Astrocyte (in vitro differentiated cells and primary cell): ENCODE results near the gene ADSS1. TPM values are rescaled to one million over a fixed set of nuclear protein-coding genes. Genes with fewer than 3 reads are reported as not detected.

ENCODE experiments used
- DNase-seq: peaks from one replicate; pipeline ENCODE4 v3.0.0-alpha.2; 2010; ENCODE audit warnings: low read depth
- FAIRE-seq: peaks from 2 replicates; lab custom pipeline; 2011; peaks lifted over from hg19 to GRCh38; lab: Jason Lieb, UNC
- H2AFZ ChIP-seq: 2 replicates; pipeline ENCODE4 v1.6.0; 2012; ENCODE audit warnings: low read depth, low read length, inconsistent platforms
- H3K27ac ChIP-seq: 2 replicates; pipeline ENCODE4 v1.5.1; 2011; ENCODE audit warnings: low read depth, low read length, inconsistent platforms
- H3K27me3 ChIP-seq: 2 replicates; pipeline ENCODE4 v1.6.0; 2011; ENCODE audit warnings: low read length, inconsistent platforms; ENCODE audit not compliant: insufficient read depth
- H3K36me3 ChIP-seq: 2 replicates; pipeline ENCODE4 v1.5.1; 2011; ENCODE audit warnings: low read length, inconsistent platforms; ENCODE audit not compliant: insufficient read depth
- H3K4me1 ChIP-seq: 2 replicates; pipeline ENCODE4 v1.5.1; 2011; ENCODE audit warnings: low read length, inconsistent platforms; ENCODE audit not compliant: insufficient read depth
- H3K4me2 ChIP-seq: 2 replicates; pipeline ENCODE4 v1.6.0; 2012; ENCODE audit warnings: low read length, inconsistent platforms
- H3K4me3 ChIP-seq: 2 replicates; pipeline ENCODE4 v1.5.1; 2011; ENCODE audit warnings: low read depth, mild to moderate bottlenecking, low read length, inconsistent platforms; ENCODE audit not compliant: insufficient read depth
- H3K79me2 ChIP-seq: 2 replicates; pipeline ENCODE4 v1.6.0; 2012; ENCODE audit warnings: mild to moderate bottlenecking, low read length, inconsistent platforms; ENCODE audit not compliant: insufficient read depth
- H3K9ac ChIP-seq: 2 replicates; pipeline ENCODE4 v1.6.0; 2012; ENCODE audit warnings: mild to moderate bottlenecking, low read length, inconsistent platforms
- H3K9me3 ChIP-seq: 2 replicates; pipeline ENCODE4 v1.5.1; 2012; ENCODE audit warnings: low read depth, mild to moderate bottlenecking, low read length, inconsistent platforms; ENCODE audit not compliant: insufficient read depth
- H4K20me1 ChIP-seq: 2 replicates; pipeline ENCODE4 v1.6.0; 2012; ENCODE audit warnings: low read length, inconsistent platforms; ENCODE audit not compliant: insufficient read depth
- H3K27ac Mint-ChIP-seq: one replicate; pipeline ENCODE4 v1.8.0; 2021; ENCODE audit warnings: mild to moderate bottlenecking, mixed read lengths; ENCODE audit not compliant: unreplicated experiment
- H3K27me3 Mint-ChIP-seq: one replicate; pipeline ENCODE4 v1.8.0; 2021; ENCODE audit warnings: low read depth, mixed read lengths; ENCODE audit not compliant: unreplicated experiment
- H3K36me3 Mint-ChIP-seq: one replicate; pipeline ENCODE4 v1.8.0; 2021; ENCODE audit warnings: low read depth, mixed read lengths; ENCODE audit not compliant: unreplicated experiment
- H3K4me1 Mint-ChIP-seq: one replicate; pipeline ENCODE4 v1.8.0; 2021; ENCODE audit warnings: low read depth, mixed read lengths; ENCODE audit not compliant: unreplicated experiment
- H3K4me3 Mint-ChIP-seq: one replicate; pipeline ENCODE4 v1.8.0; 2021; ENCODE audit warnings: mild to moderate bottlenecking, moderate library complexity, mixed read lengths; ENCODE audit not compliant: unreplicated experiment
- H3K9me3 Mint-ChIP-seq: one replicate; pipeline ENCODE4 v1.8.0; 2021; ENCODE audit warnings: mild to moderate bottlenecking, mixed read lengths; ENCODE audit not compliant: unreplicated experiment
- CTCF ChIP-seq: IDR thresholded peaks from 2 replicates; pipeline ENCODE4 v1.5.1; 2011; ENCODE audit warnings: low read depth, mild to moderate bottlenecking, inconsistent platforms, low read length, moderate library complexity; ENCODE audit not compliant: insufficient read depth
- EZH2 ChIP-seq: IDR thresholded peaks from 2 replicates; pipeline ENCODE4 v1.6.1; 2012; ENCODE audit warnings: mild to moderate bottlenecking, low read length, inconsistent platforms; ENCODE audit not compliant: insufficient read depth
- total RNA-seq: library from RNA; stranded (reverse); gene quantifications from 2 replicates; pipeline ENCODE4 v1.2.1, GENCODE V29; 2021

ADSS1 gene
- total RNA-seq, 1 donor from 2014 or later = 4.4 TPM

GRCh38 chr14:104694991-104695659, 28.9 kb upstream of the ADSS1 start:
- FAIRE-seq (no peak), DNase-seq (peak; percentile 41)
- no peaks in the 10 kb centered on the region for H3K27me3 ChIP-seq
- H4K20me1 ChIP-seq = peaks cover 99% of the 10 kb centered on the region
- TF ChIP-seq EZH2 = no peak
- no peak for TF ChIP-seq CTCF
- H3K4me1 ChIP-seq = peaks cover 54% of the 10 kb centered on the region
- H2AFZ ChIP-seq = no peak overlapping the region
- peak overlapping the region; percentile 35 for H3K4me2 ChIP-seq
- H3K9me3 Mint-ChIP-seq = no peaks in the 10 kb centered on the region
- no peak overlapping the region for H3K4me3 Mint-ChIP-seq
- H3K9me3 ChIP-seq = no peaks in the 10 kb centered on the region
- H3K36me3 ChIP-seq = peaks cover 5% of the 10 kb centered on the region
- H3K27ac ChIP-seq = no peak overlapping the region
- H3K36me3 Mint-ChIP-seq = peaks cover 9% of the 10 kb centered on the region
- H3K79me2 ChIP-seq = peaks cover 99% of the 10 kb centered on the region
- H3K9ac ChIP-seq = peak overlapping the region; percentile 6
- H3K4me3 ChIP-seq = no peak overlapping the region
- H3K27me3 Mint-ChIP-seq = no peaks in the 10 kb centered on the region
- H3K4me1 Mint-ChIP-seq = peaks cover 25% of the 10 kb centered on the region
- no peak overlapping the region for H3K27ac Mint-ChIP-seq

GRCh38 chr14:104695660-104696000, 28.4 kb upstream of the ADSS1 start:
- Mint-ChIP-seq H3K4me1 (peaks cover 26% of the 10 kb centered on the region), H3K27ac (peak overlapping the region; percentile 78)
- H3K79me2 ChIP-seq = peaks cover 99% of the 10 kb centered on the region

More at GRCh38 chr14:104695660-104696000, 28.4 kb upstream of the ADSS1 start:
- no peak for TF ChIP-seq EZH2
- TF ChIP-seq CTCF = no peak
- H3K4me3 ChIP-seq = no peak overlapping the region
- Mint-ChIP-seq H3K27me3 (no peaks in the 10 kb centered on the region), H3K36me3 (peaks cover 9% of the 10 kb centered on the region), H3K4me3 (peak overlapping the region; percentile 57), H3K9me3 (no peaks in the 10 kb centered on the region)
- H3K4me2 ChIP-seq = peak overlapping the region; percentile 35
- no peaks in the 10 kb centered on the region for H3K27me3 ChIP-seq
- H3K36me3 ChIP-seq = peaks cover 5% of the 10 kb centered on the region
- FAIRE-seq (no peak), DNase-seq (no peak)
- H4K20me1 ChIP-seq = peaks cover 99% of the 10 kb centered on the region
- H3K9ac ChIP-seq = no peak overlapping the region
- no peak overlapping the region for H3K27ac ChIP-seq
- peaks cover 52% of the 10 kb centered on the region for H3K4me1 ChIP-seq
- H2AFZ ChIP-seq = no peak overlapping the region
- no peaks in the 10 kb centered on the region for H3K9me3 ChIP-seq
